Activated T-helper 2 cell treated with anti-CD3 and anti-CD28 coated beads, Interferon-gamma antibody, Interleukin-2, Interleukin-4, amounts not matched to agents 10 μg/mL and 5 μg/mL and 100 μg/mL, durations not matched to agents 14 hours and 24 hours and 36 hours (primary cell): ENCODE data around the gene POTEI. TPM values are rescaled to one million over a fixed set of nuclear protein-coding genes. Genes with fewer than 3 reads are reported as not detected.
"Not testable (repeated sequence)": the region's sequence is repeated elsewhere in the genome, so short reads cannot be mapped to it uniquely, and the experiment has no call there.

ENCODE experiments used
- DNase-seq: peaks from one replicate; pipeline ENCODE4 v3.0.0; 2021; ENCODE audit warnings: low spot score
- H3K27ac Mint-ChIP-seq: one replicate; pipeline ENCODE4 v1.8.0; 2021; ENCODE audit warnings: mixed read lengths
- H3K27me3 Mint-ChIP-seq: one replicate; pipeline ENCODE4 v1.8.0; 2021; ENCODE audit warnings: low read depth, mixed read lengths
- H3K36me3 Mint-ChIP-seq: one replicate; pipeline ENCODE4 v1.8.0; 2021; ENCODE audit warnings: low read depth, mixed read lengths
- H3K4me1 Mint-ChIP-seq: one replicate; pipeline ENCODE4 v1.8.0; 2021; ENCODE audit warnings: low read depth, mixed read lengths
- H3K4me3 Mint-ChIP-seq: one replicate; pipeline ENCODE4 v1.8.0; 2021; ENCODE audit warnings: low read depth, mild to moderate bottlenecking, moderate library complexity, mixed read lengths
- H3K9me3 Mint-ChIP-seq: one replicate; pipeline ENCODE4 v1.8.0; 2021; ENCODE audit warnings: mixed read lengths
- intact Hi-C: fragments of 100-400 bp; cut with micrococcal nuclease; formaldehyde crosslinking; loops from one replicate; pipeline ENCODE4 v1.15.1; 2023
- total RNA-seq: library from RNA; stranded (reverse); gene quantifications from 2 replicates; pipeline ENCODE4 v1.2.3, GENCODE V29; 2022

Gene POTEI
- total RNA-seq, result not detected in 2 replicates

- H3K9me3 Mint-ChIP-seq, intact Hi-C loops, H3K4me1 Mint-ChIP-seq, DNase-seq, H3K27ac Mint-ChIP-seq, H3K27me3 Mint-ChIP-seq, H3K36me3 Mint-ChIP-seq, H3K4me3 Mint-ChIP-seq: not testable (repeated sequence)
These were observed at the start of gene POTEI for GRCh38 chr2:130509228-130509627. Gene POTEI, minus strand, starts transcription at chr2:130509328. Its CDS starts 93 bp downstream, at chr2:130509235.

GRCh38 chr2:130556441-130556840 is 47.3 kb upstream of the POTEI start:
- DNase-seq, H3K36me3 Mint-ChIP-seq, H3K27me3 Mint-ChIP-seq, H3K4me1 Mint-ChIP-seq, H3K9me3 Mint-ChIP-seq, H3K27ac Mint-ChIP-seq, intact Hi-C loops, H3K4me3 Mint-ChIP-seq: not testable (repeated sequence)

- DNase-seq, H3K4me3 Mint-ChIP-seq, H3K9me3 Mint-ChIP-seq, H3K4me1 Mint-ChIP-seq, H3K27me3 Mint-ChIP-seq, H3K36me3 Mint-ChIP-seq, H3K27ac Mint-ChIP-seq, intact Hi-C loops: not testable (repeated sequence)
These were observed 45.0 kb upstream of the POTEI start for GRCh38 chr2:130554178-130554577.

GRCh38 chr2:130549475-130549874 is 40.3 kb upstream of the POTEI start:
- DNase-seq, H3K4me1 Mint-ChIP-seq, H3K4me3 Mint-ChIP-seq, H3K36me3 Mint-ChIP-seq, intact Hi-C loops, H3K9me3 Mint-ChIP-seq, H3K27me3 Mint-ChIP-seq, H3K27ac Mint-ChIP-seq: not testable (repeated sequence)

- H3K9me3 Mint-ChIP-seq, intact Hi-C loops, H3K27ac Mint-ChIP-seq, H3K4me1 Mint-ChIP-seq, DNase-seq, H3K27me3 Mint-ChIP-seq, H3K4me3 Mint-ChIP-seq, H3K36me3 Mint-ChIP-seq: not testable (repeated sequence)
These were observed 39.3 kb upstream of the POTEI start for GRCh38 chr2:130548418-130548817.

GRCh38 chr2:130544978-130545377 is 35.9 kb upstream of the POTEI start:
- intact Hi-C loops, H3K4me3 Mint-ChIP-seq, H3K4me1 Mint-ChIP-seq, DNase-seq, H3K36me3 Mint-ChIP-seq, H3K9me3 Mint-ChIP-seq, H3K27ac Mint-ChIP-seq, H3K27me3 Mint-ChIP-seq: not testable (repeated sequence)

GRCh38 chr2:130543785-130544528 is 34.8 kb upstream of the POTEI start:
- DNase-seq, result not testable (repeated sequence)

GRCh38 chr2:130542789-130543188 is 33.7 kb upstream of the POTEI start:
- DNase-seq, H3K4me1 Mint-ChIP-seq, H3K9me3 Mint-ChIP-seq, H3K4me3 Mint-ChIP-seq, H3K36me3 Mint-ChIP-seq, H3K27me3 Mint-ChIP-seq, H3K27ac Mint-ChIP-seq, intact Hi-C loops: not testable (repeated sequence)

More at GRCh38 chr2:130543785-130544528, 34.8 kb upstream of the POTEI start:
- H3K4me1 Mint-ChIP-seq, H3K27me3 Mint-ChIP-seq, H3K27ac Mint-ChIP-seq, H3K4me3 Mint-ChIP-seq, H3K9me3 Mint-ChIP-seq, intact Hi-C loops, H3K36me3 Mint-ChIP-seq: not testable (repeated sequence)

GRCh38 chr2:130538271-130538670 is 29.1 kb upstream of the POTEI start:
- H3K4me1 Mint-ChIP-seq, H3K27me3 Mint-ChIP-seq, intact Hi-C loops, DNase-seq, H3K4me3 Mint-ChIP-seq, H3K36me3 Mint-ChIP-seq, H3K9me3 Mint-ChIP-seq, H3K27ac Mint-ChIP-seq: not testable (repeated sequence)

GRCh38 chr2:130536654-130537053 is 27.5 kb upstream of the POTEI start:
- not testable (repeated sequence) for H3K27ac Mint-ChIP-seq, H3K27me3 Mint-ChIP-seq

GRCh38 chr2:130531672-130532071 is 22.5 kb upstream of the POTEI start:
- intact Hi-C loops, H3K36me3 Mint-ChIP-seq, H3K4me1 Mint-ChIP-seq, H3K4me3 Mint-ChIP-seq, DNase-seq, H3K27me3 Mint-ChIP-seq, H3K27ac Mint-ChIP-seq, H3K9me3 Mint-ChIP-seq: not testable (repeated sequence)

More at GRCh38 chr2:130536654-130537053, 27.5 kb upstream of the POTEI start:
- H3K4me3 Mint-ChIP-seq, H3K9me3 Mint-ChIP-seq, H3K36me3 Mint-ChIP-seq, H3K4me1 Mint-ChIP-seq, DNase-seq, intact Hi-C loops: not testable (repeated sequence)

GRCh38 chr2:130531225-130531624 is 22.1 kb upstream of the POTEI start:
- H3K36me3 Mint-ChIP-seq, H3K9me3 Mint-ChIP-seq, intact Hi-C loops, H3K27me3 Mint-ChIP-seq, H3K4me1 Mint-ChIP-seq, H3K27ac Mint-ChIP-seq, DNase-seq, H3K4me3 Mint-ChIP-seq: not testable (repeated sequence)

GRCh38 chr2:130530212-130530611 is 21.1 kb upstream of the POTEI start:
- H3K4me3 Mint-ChIP-seq, H3K4me1 Mint-ChIP-seq, H3K36me3 Mint-ChIP-seq, intact Hi-C loops, DNase-seq, H3K27ac Mint-ChIP-seq, H3K27me3 Mint-ChIP-seq, H3K9me3 Mint-ChIP-seq: not testable (repeated sequence)

GRCh38 chr2:130529545-130529944 is 20.4 kb upstream of the POTEI start:
- H3K4me1 Mint-ChIP-seq, H3K36me3 Mint-ChIP-seq, H3K4me3 Mint-ChIP-seq, DNase-seq, H3K9me3 Mint-ChIP-seq, H3K27me3 Mint-ChIP-seq, intact Hi-C loops, H3K27ac Mint-ChIP-seq: not testable (repeated sequence)
